ENCODE measurements around the gene POGK.
"Not testable (repeated sequence)": the region's sequence is repeated elsewhere in the genome, so short reads cannot be mapped to it uniquely, and the experiment has no call there.

The POGK gene, protein sequence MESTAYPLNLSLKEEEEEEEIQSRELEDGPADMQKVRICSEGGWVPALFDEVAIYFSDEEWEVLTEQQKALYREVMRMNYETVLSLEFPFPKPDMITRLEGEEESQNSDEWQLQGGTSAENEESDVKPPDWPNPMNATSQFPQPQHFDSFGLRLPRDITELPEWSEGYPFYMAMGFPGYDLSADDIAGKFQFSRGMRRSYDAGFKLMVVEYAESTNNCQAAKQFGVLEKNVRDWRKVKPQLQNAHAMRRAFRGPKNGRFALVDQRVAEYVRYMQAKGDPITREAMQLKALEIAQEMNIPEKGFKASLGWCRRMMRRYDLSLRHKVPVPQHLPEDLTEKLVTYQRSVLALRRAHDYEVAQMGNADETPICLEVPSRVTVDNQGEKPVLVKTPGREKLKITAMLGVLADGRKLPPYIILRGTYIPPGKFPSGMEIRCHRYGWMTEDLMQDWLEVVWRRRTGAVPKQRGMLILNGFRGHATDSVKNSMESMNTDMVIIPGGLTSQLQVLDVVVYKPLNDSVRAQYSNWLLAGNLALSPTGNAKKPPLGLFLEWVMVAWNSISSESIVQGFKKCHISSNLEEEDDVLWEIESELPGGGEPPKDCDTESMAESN

DNA sequence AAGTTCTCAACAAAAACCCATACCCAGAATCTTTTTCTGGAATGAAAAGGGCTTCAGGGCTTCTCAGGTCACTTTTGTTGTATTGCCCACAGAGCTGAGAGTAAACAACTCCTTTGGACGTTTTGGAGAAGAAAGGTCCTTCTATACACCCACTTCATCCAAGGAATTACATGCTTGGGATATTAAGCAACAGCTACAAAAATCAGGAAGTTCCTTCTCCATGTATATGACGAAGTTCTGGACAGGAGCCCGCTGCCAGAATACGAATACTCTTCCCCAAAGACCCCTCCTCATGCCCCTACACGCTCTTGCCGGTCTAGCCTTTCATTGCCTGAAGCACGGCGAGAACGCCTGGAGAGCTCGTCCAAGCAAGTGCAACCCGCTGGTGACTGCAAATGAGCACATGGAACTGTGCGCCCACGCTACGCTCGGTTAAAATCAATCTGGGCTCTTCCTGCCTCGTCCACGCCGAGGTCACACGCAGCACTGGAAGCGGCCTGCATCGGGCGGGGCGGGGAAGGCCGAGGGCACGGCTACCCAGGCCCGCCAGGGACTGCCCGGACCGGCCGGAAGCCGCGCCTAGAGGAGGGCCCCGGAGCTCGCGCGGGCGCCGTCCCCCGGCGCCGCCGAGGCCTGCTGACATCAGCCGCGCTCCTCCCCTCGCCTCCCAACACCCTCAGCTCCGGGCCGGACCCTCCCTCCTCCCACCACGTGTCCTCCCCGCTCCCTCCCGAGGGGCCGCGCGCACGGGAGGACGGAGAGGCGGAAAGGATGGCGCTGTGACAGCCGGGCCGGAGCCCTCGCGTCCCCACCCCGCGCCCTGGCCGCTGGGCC is at the start of gene POGK:
Gene POGK (plus strand): TSS at position 710 of the 834 bp plus-strand sequence. CDS start 1,482 bp downstream, outside the sequence.
- peak; percentile 75 to 77 for DNase-seq (ENCODE audit: low read depth in 2 of 2)

DNA sequence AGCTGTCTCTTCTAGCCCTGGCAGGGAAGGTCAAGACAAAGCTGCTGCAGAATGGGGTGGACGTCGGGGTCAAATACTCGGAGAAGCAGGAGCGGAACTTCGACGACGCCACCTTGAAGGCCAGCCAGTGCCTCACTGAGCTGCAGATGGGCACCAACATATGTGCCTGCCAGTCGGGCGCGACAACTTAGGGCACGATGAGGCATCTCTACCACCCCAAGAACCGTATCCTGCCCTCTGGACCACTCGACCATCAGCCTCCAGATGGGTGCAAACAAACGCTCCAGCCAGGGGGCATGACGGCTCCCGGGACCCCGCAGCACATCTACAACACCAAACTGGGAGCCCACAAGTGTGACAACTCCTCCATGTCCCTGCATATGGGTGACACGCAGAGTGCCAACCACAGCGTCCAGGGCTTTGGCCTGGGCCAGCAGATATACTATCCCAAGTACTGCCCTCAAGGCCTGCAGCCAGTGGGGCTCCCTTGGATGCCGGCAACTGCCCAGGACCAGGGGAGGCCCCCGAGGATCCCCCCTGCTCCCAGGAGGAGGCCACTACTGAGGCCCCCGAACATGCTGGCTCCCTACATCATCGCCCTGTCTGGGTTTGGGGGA is 42.5 kb upstream of the POGK start:
- DNase-seq (ENCODE audit: low read depth in 2 of 2): no peak

DNA sequence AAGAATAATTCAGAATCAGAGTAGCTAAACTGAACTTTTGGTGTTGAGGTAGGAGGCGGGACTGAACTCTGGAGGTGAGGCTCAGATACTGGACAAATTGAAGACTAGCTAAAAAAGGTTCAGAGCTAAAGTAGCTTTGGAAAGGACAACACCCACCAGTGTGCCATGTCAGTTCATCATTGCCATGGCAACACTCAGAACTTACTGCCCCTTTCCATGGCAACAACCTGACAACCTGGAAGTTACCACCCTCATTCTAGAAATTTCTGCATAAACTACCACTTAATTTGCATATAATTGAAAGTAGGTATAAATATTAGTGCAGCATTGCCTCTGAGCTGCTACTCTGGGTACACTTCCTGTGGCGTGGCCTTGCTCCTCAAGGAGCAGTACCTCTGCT is 30.3 kb upstream of the POGK start:
- DNase-seq (ENCODE audit: low read depth in 2 of 2): no peak

DNA sequence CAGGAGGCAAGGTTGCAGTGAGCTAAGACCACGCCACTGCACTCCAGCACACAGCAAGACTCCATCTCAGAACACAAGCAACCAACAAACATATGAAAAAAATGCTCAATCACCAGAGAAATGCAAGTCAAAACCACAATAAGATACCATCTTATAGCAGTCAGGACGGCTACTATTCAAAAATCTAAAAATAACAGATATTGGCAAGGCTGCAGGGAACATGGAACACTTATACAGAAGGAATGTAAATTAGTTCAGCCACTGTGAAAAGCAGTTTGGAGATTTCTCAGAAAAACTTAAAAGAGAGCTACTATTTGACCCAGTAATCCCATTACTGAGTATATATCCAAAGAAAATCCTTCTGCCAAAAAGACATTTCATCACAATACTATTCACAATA is 27.6 kb upstream of the POGK start:
- no peak for DNase-seq (ENCODE audit: low read depth in 2 of 2)

DNA sequence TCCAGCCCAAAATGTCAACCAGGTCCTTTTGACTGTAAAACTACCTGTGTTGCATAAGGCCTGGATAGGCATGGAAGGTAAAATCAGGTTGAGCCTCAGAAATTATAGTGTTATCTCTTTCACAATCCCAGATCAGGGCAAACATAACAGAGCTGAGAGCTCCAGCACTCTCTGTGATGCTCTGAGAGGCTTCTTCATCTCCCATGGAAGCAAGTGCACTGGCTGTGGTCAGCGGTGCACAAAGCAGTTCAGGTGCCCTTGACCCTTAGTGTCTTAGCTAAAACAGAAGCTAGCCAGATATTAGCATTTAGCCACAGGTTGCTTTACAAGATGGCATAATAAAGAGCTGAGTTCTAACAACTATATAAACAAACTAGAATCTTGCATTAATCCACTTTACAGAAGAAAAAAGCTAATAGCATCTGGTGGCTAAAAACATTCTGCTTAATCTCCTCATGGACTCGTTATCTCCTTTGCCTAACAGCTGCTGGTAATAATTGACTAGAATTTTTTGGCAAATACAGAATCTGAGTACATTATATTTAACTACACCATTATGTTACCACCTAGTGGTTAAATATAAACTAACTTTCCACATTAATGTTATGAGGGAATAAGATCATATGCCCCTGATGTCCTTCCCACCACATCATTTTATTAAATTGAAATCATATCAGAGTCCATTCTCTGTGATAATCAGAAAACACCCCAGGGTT is 25.6 kb upstream of the POGK start:
- no peak for DNase-seq (ENCODE audit: low read depth in 2 of 2)

DNA sequence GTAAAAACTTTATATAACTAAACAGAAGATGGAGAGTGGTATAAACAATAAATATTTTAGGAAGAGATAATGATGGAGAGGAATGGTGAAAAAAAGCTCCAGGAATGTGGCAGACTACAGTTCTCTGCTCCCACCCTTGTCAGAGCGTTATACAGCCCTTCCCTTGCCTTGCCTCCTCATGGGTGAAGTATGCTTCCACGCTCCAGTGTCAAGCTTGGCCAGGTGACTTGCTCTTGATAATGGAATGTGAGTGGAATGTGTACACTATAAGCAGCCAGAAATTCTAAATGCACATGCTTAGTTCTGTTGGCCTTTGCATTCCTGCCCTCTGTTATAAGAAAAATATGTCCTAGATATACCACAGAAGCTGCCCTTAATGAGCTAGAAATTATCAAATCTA is 24.7 kb upstream of the POGK start:
- no peak for DNase-seq (ENCODE audit: low read depth in 2 of 2)

DNA sequence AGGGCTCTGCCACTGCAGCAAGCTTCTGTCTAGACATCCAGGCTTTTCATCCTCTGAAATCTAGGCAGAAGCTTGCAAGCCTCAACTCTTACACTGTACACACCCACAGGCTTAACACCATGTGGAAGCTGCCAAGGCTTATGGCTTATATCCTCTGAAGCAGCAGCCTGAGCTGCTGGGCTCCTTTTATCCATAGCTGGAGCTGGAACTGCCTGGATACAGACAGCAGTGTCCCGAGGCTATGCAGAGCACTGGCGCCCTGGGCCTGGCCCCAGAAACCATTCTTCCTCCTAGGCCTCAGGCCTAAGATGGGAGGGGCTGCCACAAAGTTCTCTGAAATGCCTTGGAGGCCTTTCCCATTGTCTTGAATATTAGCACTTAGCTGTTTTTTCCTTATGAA is 19.3 kb upstream of the POGK start:
- DNase-seq (ENCODE audit: low read depth in 2 of 2): no peak

DNA sequence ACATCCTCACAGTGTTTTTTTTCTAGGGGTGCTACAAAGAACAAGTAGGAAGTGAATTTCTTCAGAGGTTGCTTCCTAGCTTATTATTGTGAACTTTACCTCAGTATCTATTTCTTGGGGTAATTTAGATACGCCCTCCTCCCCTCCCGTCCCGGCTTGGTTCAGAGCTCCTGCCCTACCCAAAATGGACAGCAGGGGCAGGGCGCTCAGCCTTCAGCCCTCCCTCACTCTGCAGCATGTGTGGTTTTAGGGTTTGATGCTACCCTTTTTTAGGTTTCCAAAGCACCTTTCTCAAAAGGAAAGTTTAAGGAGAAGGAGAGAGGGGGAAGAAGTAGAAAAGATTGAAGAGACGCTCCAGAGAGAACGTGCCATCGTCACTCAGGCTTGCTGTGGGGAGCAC is 16.9 kb upstream of the POGK start:
- DNase-seq (ENCODE audit: low read depth in 2 of 2): no peak

DNA sequence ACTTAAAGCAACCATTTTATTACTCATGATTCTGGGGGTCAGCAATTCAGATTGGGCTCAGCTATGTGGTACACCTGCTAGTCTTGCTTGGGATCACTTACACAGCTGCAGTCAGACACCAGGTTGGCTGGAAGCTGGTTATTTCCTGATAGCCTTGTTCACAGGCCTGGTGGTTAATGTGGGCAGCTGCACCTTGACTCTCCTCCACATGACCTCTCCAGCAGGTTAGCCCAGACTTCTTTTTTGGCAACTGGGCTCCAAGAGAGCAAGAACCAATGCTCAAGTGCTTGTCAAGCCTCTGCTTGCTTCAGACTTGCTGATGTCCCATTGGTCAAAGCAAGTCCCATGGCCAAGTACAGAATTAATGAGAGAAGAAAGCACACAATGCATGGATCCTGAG is 11.8 kb upstream of the POGK start:
- DNase-seq (ENCODE audit: low read depth in 2 of 2): no peak

DNA sequence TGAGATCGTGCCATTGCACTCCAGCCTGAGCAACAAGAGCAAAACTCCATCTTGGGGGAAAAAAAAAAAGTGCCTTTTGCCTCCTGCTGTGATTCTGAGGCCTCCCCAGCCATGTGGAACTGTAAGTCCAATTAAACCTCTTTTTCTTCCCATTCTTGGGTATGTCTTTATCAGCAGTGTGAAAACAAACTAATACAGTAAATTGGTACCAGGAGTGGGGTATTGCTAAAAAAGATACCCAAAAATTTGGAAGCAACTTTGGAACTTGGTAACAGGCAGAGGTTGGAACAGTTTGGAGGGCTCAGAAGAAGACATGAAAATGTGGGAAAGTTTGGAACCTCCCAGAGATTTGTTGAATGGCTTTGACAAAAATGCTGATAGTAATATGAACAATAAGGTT is 9.5 kb upstream of the POGK start:
- not testable (repeated sequence) for DNase-seq (ENCODE audit: low read depth in 2 of 2)

DNA sequence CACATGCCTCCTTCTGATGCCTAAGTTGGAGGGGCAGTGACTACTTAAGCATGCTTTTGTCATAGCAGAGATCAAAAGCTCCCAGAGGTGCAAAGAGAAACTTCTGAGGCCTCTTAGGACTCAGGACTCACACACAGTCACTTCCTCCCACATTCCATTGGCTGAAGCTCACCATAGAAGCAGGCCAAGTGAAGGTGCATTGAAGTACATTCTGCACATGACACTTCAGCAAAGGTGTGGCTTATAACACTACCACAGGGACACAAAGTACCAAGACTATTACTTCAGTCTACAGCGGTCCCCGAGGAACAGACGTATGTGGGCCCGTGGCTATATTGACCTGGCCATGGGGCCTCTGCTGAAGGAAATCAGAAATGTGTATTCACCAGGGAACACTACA is 2.5 kb upstream of the POGK start:
- no peak for DNase-seq (ENCODE audit: low read depth in 2 of 2)

DNA sequence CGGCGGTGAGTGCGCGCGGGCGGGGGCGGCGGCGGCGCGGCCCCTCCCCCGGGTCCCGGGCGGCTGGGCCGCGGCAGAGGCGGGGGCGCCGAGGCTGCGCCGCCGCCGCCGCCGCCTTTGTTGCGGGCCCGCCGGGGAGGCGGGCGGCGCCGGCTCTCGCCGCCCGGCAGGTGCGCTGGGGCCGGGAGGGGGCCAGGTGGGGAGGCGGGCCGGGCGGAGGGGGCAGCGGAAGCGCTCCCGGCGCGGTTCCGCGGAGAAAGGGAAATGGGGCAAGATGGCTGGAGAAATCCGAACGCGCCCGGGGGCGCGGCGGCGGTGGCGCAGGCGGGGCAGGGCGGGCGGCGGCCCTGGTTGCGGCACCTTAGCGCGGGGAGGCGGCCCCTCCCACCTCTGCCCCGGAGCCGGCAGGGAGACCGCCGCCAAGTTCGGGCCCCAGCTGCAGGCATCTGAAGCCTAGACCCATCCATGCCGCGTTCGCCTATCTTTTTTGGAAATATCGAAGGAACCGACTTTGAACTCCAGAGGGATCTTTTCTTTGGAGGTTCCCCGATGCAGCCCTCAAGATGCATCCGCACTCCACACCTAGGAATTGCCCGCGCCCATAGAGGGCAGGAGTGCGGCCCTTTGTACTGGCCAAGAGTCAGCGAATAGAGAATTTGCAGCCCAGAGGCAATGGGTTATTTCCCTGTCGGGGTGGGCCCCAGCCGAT is 479 bp downstream of the POGK start:
- peak; percentile 29 to 36 for DNase-seq (ENCODE audit: low read depth in 2 of 2)

DNA sequence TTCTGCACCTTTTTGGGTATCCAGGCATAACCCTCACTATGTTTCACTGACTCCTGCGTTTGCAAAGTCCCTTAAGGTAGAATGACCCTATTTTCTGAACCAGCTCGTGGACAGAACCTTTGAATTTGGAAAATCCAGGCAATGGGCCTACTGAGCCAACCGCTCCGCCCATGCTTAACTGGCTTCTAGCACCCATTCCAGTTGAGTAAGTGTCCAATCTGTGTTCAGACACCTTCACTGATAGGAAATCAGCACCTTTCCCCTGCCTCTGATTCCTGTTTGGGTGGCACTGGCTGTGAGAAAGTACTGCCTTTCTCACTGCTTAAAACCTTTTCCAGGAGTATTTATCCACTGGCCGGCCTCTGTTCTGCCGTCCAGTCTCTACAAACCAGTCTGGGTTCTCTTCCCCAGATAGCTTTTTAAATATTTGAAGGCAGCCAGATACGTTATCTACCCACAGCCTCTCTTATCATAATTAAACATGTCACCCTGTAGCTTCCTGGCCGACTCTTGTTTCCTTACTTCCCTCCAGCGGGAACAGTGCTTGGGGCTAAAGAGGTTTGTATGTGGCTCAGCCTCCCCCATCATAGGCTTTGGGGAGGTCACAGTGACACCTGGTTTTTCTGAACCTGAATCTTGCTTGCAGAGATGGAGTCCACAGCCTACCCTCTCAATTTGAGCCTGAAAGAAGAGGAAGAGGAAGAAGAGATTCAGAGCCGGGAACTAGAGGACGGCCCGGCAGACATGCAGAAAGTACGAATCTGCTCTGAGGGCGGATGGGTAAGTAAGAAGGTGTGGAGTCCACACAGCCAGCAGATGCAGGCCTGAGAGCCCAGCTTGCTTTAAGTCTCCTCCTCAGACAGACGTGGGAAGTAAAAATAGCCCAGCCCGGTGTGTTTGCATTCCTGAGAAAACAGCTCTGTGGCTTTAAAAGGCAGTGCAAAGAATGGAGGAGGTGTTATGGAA is 1.3 kb downstream of the POGK start:
- DNase-seq (ENCODE audit: low read depth in 2 of 2): no peak

DNA sequence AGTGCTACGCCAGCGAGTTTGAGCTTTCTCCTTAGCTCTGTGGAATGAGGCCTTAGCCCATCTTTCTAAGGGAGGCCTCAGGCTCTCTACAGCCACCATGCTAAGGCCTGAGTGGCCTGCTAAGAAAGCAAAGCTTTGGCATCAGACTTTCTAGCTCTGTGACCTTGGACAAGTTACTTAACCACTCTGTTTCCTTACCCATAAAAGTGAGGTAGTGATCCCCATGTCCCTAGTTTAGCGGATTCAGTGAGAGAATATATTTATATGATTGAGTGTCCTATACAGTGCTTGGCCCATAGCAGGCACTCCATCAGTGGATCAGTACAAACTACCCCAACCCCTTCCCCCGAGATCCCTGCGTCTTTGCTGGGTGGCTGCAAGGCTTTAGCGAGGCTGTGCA is 4.0 kb downstream of the POGK start:
- no peak for DNase-seq (ENCODE audit: low read depth in 2 of 2)

DNA sequence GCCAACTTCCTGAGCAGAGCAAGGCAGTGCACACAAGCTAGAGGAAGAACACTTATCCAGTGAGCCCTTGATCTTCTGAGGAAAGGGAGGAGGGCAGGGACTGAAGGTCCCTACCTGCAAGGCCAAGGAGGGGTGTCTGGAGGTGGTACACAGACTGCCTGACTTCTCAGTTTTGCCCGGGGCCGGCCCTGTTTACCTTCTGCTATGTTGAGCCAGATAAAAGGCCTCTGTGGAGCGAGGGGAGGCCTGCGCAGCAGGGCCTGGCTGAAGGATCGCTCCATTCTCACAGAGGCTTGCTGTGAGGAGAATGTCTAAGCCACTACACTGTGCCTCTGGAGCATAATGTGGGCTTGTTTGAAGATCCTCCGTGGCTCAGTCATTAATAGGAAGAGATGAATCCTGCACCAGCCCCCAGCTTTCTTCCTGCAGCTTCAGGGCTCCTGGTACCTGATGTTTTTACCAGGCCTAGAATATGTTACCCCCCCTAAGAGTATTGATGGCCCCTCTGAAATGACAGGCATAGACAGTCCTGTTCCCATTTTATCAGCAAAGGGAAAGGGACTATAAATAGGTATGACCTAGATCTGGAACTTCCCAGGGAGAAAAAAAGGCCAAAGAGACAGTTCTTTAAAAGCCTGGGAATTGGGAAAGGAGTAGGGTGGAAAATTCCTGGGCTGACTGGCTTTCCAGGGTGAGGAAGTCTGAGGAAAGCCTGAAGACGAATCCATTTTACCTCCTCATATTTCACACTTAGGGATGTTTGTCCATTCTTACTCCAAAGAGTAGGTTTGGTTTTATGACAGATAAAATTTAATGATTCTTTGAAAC is 4.7 kb downstream of the POGK start:
- no peak for DNase-seq (ENCODE audit: low read depth in 2 of 2)

DNA sequence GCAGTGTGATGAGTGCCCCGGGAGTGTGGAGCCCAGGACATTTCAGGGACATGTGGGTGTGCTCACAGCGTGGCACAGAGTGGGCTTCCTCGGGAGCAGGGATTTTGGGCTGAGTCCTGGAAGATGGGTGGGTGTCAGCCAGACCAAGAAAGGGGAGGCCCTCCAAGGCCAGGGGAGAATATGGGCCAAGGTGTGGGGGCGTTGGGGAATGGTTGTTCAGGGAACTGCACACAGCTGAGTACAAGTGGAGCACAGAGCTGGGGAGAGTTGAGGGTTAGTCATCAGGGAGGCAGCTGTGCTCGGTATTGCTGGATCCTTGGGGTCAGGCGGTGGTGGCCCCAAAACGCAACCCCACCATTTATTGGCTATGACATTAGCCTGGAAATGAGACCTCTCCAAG is 5.5 kb downstream of the POGK start:
- no peak for DNase-seq (ENCODE audit: low read depth in 2 of 2)

DNA sequence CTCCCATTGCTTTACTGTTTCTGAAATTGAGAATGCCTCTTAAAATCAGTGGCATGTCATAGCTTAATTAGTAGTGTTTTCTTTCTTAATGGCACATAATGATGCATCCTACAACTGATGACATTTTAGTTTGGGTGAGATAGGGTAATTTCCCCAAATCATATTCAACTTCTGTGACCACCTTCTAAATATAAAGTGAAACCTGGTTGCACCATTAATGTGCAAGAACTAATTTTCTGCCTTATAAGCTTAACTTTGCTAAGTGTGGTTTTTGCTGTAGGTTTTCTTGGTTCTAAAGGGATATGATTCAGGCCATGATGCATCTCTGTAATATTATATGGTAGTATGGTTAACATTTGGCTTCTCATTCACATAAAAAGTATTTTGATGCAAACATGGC is 8.9 kb downstream of the POGK start:
- DNase-seq (ENCODE audit: low read depth in 2 of 2): no peak

DNA sequence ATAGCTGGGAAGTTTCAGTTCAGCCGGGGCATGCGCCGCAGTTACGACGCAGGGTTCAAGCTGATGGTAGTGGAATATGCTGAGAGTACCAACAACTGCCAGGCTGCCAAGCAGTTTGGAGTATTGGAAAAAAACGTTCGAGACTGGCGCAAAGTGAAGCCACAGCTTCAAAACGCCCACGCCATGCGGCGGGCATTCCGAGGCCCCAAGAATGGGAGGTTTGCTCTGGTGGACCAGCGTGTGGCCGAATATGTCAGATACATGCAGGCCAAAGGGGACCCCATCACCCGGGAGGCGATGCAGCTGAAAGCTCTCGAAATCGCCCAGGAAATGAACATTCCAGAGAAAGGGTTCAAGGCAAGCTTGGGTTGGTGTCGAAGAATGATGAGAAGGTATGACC is 9.9 kb downstream of the POGK start:
- no peak for DNase-seq (ENCODE audit: low read depth in 2 of 2)

DNA sequence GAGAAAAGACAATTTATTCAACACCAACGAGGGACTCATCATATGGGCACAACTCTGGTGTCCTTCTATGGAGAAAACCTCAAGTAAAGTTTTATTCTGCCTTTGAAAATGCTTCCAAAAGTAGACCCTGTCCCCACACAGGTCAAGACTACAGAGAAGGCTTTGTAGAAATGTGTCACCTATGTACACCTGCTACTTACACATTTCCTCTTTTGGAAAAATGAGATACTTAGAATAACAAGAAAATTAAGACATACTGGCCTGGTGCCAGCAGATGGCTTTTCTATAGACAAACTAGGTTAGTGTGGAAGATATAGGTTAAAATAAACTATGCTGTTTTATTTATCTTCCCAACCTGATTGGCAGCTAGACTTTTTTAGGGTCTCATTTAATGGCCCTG is 13.6 kb downstream of the POGK start:
- no peak for DNase-seq (ENCODE audit: low read depth in 2 of 2)
